HL-60 (cell line): ENCODE data around the gene B3GNT9.
A peak's percentile ranks its signal among the peaks of the same experiment; 100 is the strongest.

Source experiments
- DNase-seq, 2 experiments: peaks; one replicate each; pipeline ENCODE4 v3.0.0-alpha.2; 2010 to 2020; ENCODE audit warnings: low read depth in 1 of 2, low spot score in 1 of 2
- H3K27ac ChIP-seq: fragments of 250-450 bp; sonication (Bioruptor Pico); replicated peaks from 2 replicates; pipeline ENCODE4 v1.5.1; 2020; ENCODE audit warnings: mild to moderate bottlenecking, moderate library complexity
- H3K27me3 ChIP-seq: fragments of 250-450 bp; sonication (Bioruptor Pico); 2 replicates; pipeline ENCODE4 v1.5.1; 2021; ENCODE audit warnings: mild to moderate bottlenecking, moderate library complexity; ENCODE audit not compliant: insufficient read depth, poor library complexity, severe bottlenecking
- H3K4me3 ChIP-seq: replicated peaks from 2 replicates; pipeline ENCODE4 v1.5.1; 2011; ENCODE audit warnings: mild to moderate bottlenecking, control low read depth, low read length; ENCODE audit not compliant: insufficient read depth
- GABPA ChIP-seq: IDR thresholded peaks from 2 replicates; pipeline ENCODE4 v1.6.1; 2012; ENCODE audit warnings: low read depth
- POLR2AphosphoS5 ChIP-seq: IDR thresholded peaks from 2 replicates; pipeline ENCODE4 v1.6.1; 2012; ENCODE audit warnings: low read depth
- SPI1 ChIP-seq: IDR thresholded peaks from 2 replicates; pipeline ENCODE4 v1.6.1; 2012; ENCODE audit warnings: low read depth, mild to moderate bottlenecking, borderline replicate concordance
- TF ChIP-seq, protein P1 (sequence below): IDR thresholded peaks from 2 replicates; pipeline ENCODE4 v1.6.1; 2012; ENCODE audit warnings: low read depth; ENCODE audit not compliant: insufficient replicate concordance
- TF ChIP-seq, protein P2 (sequence below): IDR thresholded peaks from one replicate; pipeline ENCODE4 v1.5.1; 2011; ENCODE audit warnings: low read length, control low read depth, inconsistent platforms; ENCODE audit not compliant: insufficient read depth

The B3GNT9 gene

GRCh38 chr16:67109407-67110135, 41.2 kb downstream of the B3GNT9 start, which contains the start of gene PHAF1:
TSS of gene PHAF1 (plus strand) at chr16:67109941. CDS start at chr16:67110176, 235 bp downstream.
- DNase-seq, result peak; percentile 81 to 91
- Histone ChIP-seq H3K27ac (peak within 1 kb of the TSS; percentile 77), H3K27me3 (no peaks in the 10 kb centered on the region), H3K4me3 (peak within 1 kb of the TSS; percentile 88)
- TF ChIP-seq SPI1 (no peak), POLR2AphosphoS5 (peak; percentile 80), GABPA (no peak)
- TF ChIP-seq, protein P1, sequence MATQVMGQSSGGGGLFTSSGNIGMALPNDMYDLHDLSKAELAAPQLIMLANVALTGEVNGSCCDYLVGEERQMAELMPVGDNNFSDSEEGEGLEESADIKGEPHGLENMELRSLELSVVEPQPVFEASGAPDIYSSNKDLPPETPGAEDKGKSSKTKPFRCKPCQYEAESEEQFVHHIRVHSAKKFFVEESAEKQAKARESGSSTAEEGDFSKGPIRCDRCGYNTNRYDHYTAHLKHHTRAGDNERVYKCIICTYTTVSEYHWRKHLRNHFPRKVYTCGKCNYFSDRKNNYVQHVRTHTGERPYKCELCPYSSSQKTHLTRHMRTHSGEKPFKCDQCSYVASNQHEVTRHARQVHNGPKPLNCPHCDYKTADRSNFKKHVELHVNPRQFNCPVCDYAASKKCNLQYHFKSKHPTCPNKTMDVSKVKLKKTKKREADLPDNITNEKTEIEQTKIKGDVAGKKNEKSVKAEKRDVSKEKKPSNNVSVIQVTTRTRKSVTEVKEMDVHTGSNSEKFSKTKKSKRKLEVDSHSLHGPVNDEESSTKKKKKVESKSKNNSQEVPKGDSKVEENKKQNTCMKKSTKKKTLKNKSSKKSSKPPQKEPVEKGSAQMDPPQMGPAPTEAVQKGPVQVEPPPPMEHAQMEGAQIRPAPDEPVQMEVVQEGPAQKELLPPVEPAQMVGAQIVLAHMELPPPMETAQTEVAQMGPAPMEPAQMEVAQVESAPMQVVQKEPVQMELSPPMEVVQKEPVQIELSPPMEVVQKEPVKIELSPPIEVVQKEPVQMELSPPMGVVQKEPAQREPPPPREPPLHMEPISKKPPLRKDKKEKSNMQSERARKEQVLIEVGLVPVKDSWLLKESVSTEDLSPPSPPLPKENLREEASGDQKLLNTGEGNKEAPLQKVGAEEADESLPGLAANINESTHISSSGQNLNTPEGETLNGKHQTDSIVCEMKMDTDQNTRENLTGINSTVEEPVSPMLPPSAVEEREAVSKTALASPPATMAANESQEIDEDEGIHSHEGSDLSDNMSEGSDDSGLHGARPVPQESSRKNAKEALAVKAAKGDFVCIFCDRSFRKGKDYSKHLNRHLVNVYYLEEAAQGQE, result no peak
- TF ChIP-seq, protein P2, sequence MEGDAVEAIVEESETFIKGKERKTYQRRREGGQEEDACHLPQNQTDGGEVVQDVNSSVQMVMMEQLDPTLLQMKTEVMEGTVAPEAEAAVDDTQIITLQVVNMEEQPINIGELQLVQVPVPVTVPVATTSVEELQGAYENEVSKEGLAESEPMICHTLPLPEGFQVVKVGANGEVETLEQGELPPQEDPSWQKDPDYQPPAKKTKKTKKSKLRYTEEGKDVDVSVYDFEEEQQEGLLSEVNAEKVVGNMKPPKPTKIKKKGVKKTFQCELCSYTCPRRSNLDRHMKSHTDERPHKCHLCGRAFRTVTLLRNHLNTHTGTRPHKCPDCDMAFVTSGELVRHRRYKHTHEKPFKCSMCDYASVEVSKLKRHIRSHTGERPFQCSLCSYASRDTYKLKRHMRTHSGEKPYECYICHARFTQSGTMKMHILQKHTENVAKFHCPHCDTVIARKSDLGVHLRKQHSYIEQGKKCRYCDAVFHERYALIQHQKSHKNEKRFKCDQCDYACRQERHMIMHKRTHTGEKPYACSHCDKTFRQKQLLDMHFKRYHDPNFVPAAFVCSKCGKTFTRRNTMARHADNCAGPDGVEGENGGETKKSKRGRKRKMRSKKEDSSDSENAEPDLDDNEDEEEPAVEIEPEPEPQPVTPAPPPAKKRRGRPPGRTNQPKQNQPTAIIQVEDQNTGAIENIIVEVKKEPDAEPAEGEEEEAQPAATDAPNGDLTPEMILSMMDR, result no peak

GRCh38 chr16:67108931-67109406, 41.8 kb downstream of the B3GNT9 start:
- Histone ChIP-seq H3K27ac (peak overlapping the region; percentile 77), H3K4me3 (no peak overlapping the region; the same call in 1 of the 2 replicates), H3K27me3 (no peaks in the 10 kb centered on the region)
- no peak for DNase-seq
- TF ChIP-seq POLR2AphosphoS5, result no peak

DNA sequence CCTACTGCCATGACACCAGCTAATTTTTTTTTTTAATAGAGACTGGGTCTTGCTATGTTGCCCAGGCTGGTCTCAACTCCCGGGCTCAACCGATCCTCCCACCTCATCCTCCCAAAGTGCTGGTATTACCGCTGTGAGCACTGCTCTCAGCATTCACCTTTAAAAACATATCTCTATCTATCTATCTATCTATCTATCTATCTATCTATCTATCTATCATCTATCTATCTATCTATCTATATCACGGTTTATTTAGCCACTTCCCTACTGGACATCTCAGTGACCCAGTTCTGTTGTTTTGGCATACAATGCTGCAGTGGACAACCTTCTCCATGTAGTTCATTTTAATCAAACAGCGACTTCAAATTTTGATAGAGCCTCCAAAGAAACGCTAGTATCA, 42.3 kb downstream of the B3GNT9 start:
- H3K27me3 ChIP-seq, result no peaks in the 10 kb centered on the region
- TF ChIP-seq SPI1, result no peak
- TF ChIP-seq, protein P2, result no peak
- TF ChIP-seq, protein P1, result no peak
- no peak overlapping the region for H3K4me3 ChIP-seq
- no peak for DNase-seq
- no peak overlapping the region for H3K27ac ChIP-seq

- TF ChIP-seq POLR2AphosphoS5, result no peak
- TF ChIP-seq SPI1, result no peak
- TF ChIP-seq GABPA, result no peak
- TF ChIP-seq, protein P1, result no peak
- TF ChIP-seq, protein P2, result no peak
- Histone ChIP-seq H3K27ac (no peak overlapping the region), H3K4me3 (no peak overlapping the region), H3K27me3 (no peaks in the 10 kb centered on the region)
- no peak for DNase-seq
Measured at GRCh38 chr16:67105881-67106280, 44.9 kb downstream of the B3GNT9 start.
